Nucleus accumbens (tissue), 56 donors: Measurements from ENCODE around the gene MTCH1.
A peak's percentile ranks its signal among the peaks of the same experiment; 100 is the strongest.

Experiments used
- DNase-seq, 56 donors: peaks; one replicate each; lab custom pipeline; 2025; lab: John Stamatoyannopoulos, UW

MTCH1 gene, protein sequence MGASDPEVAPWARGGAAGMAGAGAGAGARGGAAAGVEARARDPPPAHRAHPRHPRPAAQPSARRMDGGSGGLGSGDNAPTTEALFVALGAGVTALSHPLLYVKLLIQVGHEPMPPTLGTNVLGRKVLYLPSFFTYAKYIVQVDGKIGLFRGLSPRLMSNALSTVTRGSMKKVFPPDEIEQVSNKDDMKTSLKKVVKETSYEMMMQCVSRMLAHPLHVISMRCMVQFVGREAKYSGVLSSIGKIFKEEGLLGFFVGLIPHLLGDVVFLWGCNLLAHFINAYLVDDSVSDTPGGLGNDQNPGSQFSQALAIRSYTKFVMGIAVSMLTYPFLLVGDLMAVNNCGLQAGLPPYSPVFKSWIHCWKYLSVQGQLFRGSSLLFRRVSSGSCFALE

DNA sequence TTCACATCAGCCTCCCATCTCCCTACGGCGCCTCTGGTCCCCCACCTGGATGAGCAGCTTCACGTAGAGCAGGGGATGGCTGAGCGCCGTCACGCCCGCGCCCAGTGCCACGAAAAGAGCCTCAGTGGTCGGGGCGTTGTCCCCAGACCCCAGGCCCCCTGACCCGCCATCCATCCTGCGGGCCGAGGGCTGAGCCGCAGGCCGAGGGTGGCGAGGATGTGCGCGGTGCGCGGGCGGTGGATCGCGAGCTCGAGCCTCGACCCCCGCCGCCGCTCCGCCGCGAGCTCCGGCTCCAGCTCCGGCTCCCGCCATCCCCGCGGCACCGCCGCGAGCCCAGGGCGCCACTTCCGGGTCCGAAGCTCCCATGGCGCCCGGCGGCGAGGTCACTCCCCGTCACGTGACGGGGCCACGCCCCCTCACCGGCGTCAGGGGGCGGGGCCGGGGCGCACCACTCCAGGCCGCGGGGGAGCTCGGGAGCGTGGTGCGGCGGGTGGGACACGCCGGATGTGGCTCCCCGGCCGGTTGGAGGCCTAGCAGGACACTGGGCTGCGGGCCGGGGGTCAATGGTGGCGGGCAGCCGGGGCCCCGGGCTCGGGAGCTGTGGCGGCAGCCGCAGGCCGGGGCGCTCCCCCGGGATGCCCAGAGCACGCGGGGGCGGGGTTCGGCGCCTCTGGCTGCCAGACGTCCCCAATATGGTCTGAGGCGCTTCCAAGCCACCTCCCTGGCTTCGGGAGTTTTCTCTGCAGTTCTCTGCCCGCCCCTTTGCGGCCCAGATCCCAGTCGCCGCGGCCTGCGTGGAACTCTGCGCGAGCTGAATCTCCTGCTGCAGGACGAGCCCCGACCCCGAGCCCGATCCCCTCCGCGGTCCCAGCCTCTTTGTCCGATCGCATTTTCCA is at the start of gene MTCH1:
Gene MTCH1, minus strand, starts transcription at position 389 of the 896 bp plus-strand sequence. Its CDS starts 23 bp downstream, at position 366.
- DNase-seq = peak; percentile 47 to 98 (median 92)

DNA sequence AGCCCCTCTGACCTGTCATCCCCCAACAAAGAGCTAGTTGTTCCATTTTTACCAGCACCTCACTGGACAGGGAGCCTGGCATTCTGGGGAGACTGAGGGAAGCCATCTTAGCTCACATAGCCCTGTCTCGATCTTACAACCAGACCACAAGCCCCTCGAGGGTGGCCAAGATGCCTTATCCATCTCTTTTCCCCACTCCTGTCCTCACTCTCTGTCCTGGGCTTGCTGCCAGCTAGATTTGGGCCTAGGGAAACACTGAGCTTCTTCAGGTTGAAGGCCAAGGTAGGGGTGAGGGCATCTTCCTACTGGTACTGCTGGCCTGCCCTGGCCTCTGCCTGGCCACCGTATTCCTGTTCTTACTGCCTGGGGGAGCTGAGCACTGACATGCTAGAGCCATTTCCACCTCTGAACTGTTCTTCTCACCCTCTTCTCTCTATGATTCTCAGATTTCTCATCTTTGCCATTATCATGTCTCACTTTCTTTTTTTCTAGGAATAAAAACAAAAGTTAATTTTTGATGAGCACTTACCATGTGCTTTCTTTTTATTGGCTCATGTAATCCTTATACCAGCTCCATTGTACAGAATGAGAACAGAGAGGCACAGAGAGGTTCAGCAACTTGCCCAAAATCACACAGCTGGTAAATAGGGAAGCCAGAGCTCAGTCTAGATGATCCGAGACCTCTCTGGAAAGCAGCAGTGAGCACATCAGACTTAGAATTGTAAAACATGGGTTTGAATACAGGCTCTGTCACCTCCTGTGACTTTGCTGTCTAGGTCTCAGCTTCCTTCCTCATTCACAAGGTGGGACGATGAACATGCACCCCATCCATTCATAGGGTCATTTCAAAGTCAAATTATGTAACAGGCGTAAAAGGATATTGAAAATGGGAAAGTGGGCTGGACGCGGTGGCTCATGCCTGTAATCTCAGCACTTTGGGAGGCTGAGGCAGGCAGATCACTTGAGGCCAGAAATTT is 48.1 kb upstream of the MTCH1 start:
- DNase-seq = no peak

DNA sequence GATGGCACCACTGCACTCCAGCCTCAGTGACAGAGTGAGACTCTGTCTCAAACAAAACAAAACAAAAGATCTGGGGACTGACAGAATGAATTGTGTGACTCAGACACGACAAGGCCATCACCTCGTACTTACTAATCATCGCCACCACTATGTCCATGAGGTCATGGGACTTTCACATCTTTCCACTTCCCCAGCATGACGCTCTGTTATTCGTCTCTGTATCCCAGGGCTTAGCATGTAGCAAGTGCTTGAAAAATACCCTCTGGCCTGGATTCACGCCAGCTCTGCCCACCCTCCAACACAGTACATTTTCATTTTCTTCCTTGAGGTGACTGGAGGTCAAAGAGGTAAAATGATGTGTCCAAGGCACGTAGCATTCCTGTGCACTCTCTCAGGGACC is 47.3 kb upstream of the MTCH1 start:
- DNase-seq = no peak

DNA sequence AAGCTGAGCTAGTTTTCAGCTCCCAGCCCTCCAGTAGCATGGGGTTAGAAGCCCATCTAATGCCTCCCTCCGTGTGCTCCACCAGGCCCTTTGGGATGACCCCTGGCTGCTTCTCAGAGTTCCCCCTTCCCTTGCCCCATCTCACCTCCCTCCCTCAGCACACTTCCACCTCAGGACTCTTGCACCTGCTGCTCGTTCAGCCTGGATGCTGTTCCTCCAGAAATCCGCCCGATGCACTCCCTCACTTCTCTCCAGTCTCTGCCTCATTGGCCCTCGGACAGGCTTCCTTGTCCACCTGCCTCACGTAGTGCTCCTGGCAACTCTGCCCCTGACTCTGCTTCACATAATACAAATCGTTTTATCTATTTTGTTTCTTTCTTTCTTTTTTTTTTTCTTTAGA is 46.2 kb upstream of the MTCH1 start:
- no peak for DNase-seq

DNA sequence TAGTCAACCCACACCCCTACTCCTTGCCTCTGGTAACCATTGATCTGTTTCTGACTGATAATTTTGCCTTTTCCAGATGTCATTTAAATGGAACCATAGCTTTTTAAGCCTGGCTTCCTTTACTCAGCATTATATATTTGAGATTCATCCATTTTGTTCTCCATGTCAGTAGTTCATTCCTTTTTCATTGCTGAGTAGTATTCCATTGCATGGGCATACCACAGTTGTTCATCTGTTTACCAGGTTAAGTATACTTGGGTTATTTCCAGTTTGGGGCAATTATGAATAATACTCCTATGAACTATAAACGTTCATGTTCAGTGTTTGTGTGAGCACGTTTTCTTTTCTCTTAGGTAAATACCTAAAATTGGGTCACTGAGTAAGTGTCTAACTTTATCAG is 44.6 kb upstream of the MTCH1 start:
- DNase-seq = no peak

DNA sequence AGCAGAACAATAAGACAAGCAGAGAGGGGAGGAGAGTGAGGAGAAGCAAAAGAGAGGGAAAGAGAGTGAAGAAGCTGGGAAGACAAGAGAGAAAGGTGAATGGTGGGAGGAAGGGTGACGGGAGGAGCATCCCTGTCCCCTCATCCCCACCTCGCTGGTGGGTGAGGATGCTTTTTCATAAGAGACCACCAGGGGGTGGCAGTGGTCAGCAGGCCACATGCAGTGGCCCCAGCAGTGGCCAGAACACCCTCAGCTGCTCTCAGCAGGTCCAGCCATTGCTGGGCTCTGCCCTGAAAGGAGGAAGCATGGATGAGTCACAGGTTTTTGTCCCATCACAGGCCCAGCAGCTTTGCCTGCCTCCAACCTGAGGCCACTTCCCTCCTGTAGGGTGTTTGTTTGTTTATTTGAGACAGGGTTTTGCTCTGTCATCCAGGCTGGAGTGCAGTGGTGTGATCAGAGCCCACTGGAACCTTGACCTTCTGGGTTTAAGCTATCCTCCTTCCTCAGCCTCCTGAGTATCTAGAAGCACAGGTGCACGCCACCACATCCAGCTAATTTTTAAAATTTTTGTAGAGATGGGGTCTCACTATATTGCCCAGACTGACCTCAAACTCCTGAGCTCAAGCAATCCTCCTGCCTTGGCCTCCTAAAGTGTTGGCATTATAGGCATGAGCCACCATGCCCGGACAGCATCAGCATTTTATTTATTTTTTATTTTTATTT is 43.4 kb upstream of the MTCH1 start:
- peak in 27 of 56 donors; percentile 13 to 70 (median 25) for DNase-seq

DNA sequence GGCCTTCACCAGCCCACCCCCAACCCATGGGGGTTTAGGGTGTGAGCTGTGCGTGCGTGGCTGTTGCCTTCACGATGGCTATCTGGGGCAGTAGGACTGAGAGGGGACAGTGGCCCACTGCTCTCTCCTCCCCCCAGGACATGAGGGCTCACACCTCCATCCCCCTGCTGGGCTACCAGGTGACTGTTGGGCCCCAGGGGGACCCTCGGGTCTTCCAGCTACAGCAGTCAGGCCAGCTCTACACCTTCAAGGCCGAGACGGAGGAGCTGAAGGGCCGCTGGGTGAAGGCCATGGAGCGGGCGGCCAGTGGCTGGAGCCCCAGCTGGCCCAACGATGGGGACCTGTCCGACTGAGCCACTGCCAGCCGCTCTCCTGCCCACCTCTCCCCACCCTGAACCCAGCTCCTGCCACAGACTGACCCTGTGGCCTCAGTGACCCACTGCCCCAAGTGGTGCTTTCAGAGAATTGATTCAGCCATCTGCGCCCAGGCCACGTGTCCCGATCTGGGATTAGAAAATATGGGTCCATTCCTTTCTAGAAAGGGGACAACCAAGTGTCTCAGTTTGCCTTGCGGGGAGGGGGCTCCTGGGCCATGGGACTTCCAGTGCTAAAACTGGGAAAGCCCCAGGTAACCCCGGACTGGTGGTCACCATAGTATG is 41.9 kb upstream of the MTCH1 start:
- no peak for DNase-seq

DNA sequence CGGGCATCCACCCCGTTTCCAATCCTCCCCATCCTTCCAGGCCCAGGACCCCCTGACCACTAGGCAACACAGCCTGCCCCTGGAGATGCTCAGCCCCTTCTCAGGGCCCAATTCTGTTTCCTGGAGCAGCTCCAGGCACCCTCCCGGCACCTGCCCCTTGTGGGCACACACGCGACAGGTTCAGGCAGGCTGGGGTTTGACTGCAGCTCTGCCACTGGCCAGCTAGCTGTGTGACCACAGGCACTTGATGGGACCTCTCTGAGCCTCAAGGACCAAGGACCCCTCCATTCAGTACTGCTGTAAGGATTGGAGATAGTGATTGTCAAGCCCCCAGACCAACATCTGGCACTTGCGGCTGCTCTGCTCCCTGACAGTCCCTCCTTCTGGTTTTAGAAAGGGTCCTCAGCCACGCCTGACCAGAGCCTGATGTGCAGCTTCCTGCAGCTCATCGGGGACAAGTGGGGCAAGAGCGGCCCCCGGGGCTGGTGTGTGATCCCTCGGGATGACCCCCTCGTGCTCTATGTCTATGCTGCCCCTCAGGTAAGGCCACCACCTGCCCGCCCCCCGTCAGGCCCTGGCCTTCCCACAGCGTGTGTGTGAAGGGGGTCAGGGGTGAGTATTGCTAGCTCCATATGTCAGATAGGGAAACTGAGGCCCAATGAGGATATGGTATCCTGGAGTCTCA is 41.2 kb upstream of the MTCH1 start:
- no peak for DNase-seq

DNA sequence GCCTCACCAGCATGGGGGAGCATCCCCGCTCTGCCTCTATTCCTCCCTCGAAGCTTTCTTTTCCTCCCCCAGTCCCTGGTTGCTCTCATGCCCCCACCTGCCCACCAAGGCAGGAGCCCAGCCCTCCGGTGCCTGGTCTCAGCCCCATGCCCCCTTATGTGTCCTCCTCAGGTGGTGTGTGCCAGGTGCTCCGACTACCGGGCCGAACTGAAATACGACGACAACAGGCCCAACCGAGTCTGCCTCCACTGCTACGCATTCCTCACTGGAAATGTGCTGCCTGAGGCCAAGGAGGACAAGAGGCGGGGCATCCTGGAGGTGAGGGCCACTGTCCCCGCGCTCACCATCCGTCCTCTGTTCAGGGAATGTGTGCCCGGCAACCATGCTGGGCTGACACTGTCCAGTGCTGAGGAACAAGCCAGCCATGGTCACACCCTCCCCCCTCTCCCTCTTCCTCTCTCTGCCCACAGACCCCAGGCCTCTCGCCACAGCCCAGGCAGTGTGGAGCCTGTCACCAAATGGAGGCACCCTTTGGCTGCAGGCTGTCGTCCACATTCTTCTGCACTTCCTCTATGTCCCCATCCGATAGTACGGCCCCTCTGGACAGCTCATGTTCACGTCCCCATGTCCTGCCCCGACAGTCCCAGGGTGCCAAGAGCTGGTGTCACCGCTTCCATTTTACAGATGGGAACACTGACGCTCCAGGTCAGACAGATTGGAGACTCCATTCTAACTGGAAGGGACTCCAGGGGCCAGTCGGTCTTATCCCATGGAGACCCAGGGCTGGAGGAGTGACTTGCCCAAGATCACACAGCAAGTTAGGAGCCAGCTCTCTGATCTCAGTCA is 39.8 kb upstream of the MTCH1 start:
- DNase-seq = no peak

DNA sequence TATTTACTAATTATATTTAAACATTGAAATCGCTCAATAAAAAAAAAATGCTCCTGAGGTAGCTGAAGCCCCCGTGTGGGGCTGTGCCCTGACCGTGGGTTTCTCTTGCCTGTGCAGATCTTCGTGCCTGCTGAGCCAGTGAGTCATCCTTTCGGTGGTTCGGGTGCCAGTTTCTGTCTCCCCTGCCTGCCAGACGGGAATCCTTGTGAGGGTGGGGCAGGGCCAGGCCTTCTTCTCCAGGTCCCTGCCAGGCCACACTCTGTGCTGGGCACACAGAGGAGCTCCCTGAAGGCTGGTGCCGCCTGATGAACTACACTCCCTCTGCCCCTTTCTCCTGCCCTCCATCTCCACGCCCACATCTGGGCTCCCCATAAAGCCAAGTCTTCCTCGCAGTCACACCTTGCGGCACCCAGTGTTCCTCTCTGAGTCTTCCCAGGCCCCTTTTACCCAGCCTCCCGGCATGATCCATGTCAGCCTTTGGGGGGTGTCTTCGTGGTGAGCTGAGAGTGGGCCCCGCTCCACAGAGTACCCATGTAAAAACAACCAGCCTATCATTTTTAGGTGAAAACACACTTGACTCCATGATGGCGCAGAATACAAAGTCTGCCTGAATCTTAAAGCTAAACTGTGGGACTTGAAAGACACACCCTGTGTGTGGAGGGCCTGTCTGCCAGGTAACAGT is 38.8 kb upstream of the MTCH1 start:
- peak in 1 of 56 donors; percentile 3 for DNase-seq

DNA sequence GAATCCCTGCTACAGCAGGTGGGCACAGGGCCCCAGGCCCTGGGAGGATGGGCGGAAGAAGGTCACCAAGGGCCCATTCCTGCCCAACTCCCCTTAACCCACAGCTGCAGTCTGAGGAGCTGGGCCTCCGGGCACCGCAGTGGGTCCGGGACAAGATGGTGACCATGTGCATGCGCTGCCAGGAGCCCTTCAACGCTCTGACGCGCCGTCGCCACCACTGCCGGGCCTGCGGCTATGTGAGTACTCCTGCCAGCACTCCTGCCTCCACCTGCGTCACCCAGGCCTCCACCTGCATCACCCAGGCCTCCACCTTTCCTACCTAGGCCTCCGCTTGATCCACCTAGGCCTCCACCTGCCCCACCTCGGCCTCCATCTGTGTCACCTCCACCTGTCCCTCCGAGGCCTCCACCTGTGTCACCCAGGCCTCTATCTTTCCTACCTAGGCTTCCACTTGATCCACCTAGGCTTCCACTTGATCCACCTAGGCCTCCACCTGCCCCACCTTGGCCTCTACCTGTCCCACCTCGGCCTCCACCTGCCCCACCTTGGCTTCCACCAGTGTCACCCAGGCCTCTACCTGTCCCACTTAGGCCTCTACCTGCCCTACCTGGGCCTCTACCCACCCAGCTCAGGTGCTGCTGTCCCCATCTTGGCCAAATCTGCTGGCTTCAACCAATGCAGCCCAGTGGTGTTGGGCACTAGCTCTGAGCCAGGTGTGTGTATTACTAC is 36.3 kb upstream of the MTCH1 start:
- DNase-seq = no peak

DNA sequence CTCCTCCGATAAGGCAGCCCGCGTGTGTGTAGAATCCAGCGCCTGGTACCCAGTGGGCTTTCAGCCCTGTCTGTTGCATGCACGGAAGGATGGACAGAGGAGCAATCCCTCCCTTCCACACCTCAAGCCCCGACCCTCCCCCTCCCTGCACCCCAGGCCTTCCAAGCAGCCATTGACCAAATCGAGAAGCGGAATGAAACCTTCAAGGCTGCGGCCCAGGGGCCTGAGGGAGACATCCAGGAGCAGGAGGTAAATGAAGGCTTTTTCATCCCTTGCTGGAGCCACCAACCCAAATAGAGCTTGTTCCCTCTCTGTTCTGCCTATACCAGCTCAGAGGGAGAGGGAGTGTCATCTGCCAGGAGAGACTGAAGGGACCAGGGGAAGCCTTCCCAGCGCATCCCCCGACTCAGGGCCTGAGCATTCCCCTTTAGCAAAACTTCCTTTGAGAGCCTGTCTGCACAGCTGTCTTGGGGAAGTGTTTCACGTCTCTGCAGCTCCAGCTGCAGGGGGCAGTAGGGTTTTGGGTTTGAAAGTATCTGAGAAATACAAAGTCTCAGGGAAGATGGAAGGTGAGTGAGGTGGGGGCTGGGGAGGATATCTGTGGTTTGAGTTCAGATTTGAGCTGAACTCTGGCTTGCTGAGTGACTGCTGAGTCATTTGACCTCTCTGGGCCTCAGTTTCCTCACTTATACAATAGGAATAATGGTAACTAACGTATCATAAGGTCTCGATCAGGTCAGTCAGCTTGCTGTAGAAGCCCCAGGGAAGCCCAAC is 35.5 kb upstream of the MTCH1 start:
- DNase-seq = peak in 1 of 56 donors; percentile 23

DNA sequence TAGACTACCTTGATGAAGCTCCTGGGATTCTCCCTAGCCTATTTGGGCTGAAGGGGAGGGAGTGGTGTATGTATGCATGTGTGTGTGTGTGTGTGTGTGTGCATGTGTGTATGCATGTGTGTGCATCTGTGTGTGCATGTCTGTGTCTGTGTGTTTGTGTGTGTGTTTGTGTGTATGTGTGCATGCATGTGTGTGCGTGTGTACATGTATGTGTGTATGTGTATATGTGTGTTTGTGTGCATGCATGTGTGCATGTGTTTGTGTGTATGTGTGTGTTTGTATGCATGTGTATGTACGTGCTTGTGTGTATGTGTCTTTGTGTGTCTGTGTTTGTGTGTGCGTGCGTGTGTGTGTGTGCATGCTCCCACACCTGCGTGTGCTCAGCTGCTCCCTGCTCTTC is 34.8 kb upstream of the MTCH1 start:
- DNase-seq = no peak

DNA sequence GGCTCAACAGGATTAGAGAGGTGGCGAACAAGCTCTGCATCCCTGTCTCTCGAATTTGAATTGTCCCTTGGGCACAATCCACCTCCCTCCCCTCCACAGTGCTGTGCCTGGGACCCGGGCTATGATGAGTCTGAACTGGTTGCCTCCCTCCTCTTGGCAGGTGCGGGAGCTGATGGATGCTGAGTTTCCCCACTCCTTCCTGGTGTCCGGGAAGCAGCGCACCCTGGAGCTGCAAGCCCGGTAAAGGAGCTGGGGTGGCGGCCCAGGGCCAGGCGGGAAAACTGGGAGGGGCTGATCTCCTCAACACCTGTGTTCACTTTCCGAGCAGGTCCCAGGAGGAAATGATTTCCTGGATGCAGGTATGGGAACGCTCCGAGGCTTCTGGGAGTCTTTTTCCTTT is 34.4 kb upstream of the MTCH1 start:
- no peak for DNase-seq

DNA sequence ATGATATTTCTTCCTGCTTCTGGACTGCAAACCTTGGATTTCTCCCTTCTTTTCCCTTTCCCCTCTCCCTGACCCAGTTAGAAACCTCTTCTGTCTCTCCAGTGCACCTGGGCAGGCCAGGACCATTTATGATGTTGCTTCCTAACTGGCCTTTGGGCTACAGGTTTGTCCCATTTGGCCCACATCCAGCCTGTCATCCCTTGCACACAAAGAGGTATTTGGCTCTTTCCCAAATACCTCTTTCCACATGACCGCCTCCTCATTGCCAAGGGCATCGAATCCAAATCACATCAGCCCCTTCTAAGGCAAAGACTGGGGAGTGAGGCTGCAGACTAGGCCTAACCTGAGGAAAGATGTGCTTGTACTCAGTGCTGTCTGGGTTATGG is 33.1 kb upstream of the MTCH1 start:
- no peak for DNase-seq
